AG04449 (cell line): ENCODE measurements around the gene SCARB1.

ENCODE experiments used
- CTCF ChIA-PET: fragments of 350-600 bp; formaldehyde crosslinking; extraction: SDS; loops from one replicate; lab custom pipeline; 2021; ENCODE audit warnings: antibody characterized with exemption; lab: Yijun Ruan, JAX
- POLR2A ChIA-PET: fragments of 400-600, 350-600 bp; formaldehyde crosslinking; extraction: SDS; loops from one replicate; lab custom pipeline; 2020; ENCODE audit warnings: antibody characterized with exemption, inconsistent platforms; lab: Yijun Ruan, JAX
- DNase-seq: peaks from one replicate; pipeline ENCODE4 v3.0.0-alpha.2; 2010; ENCODE audit warnings: low read depth, low spot score
- H3K4me3 ChIP-seq: 2 replicates; pipeline ENCODE4 v1.5.1; 2011; ENCODE audit warnings: low read depth, mild to moderate bottlenecking, control low read depth, low read length
- CTCF ChIP-seq: IDR thresholded peaks from one replicate; pipeline ENCODE4 v1.5.1; 2011; ENCODE audit warnings: mild to moderate bottlenecking, moderate library complexity, low read length, control low read depth, inconsistent platforms; ENCODE audit not compliant: insufficient read depth; ENCODE audit errors: missing control alignments

The SCARB1 gene

GRCh38 chr12:124831590-124831989, 32.1 kb downstream of the SCARB1 start:
- H3K4me3 ChIP-seq: no peak overlapping the region
- ChIA-PET POLR2A (no interaction called here), CTCF (no interaction called here)
- TF ChIP-seq CTCF: no peak
- DNase-seq: no peak

GRCh38 chr12:124830306-124830705, 33.4 kb downstream of the SCARB1 start:
- DNase-seq: no peak
- H3K4me3 ChIP-seq: no peak overlapping the region
- CTCF ChIA-PET: no interaction called here
- TF ChIP-seq CTCF: no peak
- POLR2A ChIA-PET: no interaction called here

GRCh38 chr12:124829708-124830304, 33.9 kb downstream of the SCARB1 start:
- POLR2A ChIA-PET: no interaction called here
- no peak for DNase-seq
- no peak overlapping the region for H3K4me3 ChIP-seq
- CTCF ChIA-PET: no interaction called here
- TF ChIP-seq CTCF: no peak

GRCh38 chr12:124829008-124829707, 34.5 kb downstream of the SCARB1 start:
- ChIA-PET CTCF (no interaction called here), POLR2A (no interaction called here)
- DNase-seq: peak; percentile 65
- TF ChIP-seq CTCF: no peak
- no peak overlapping the region for H3K4me3 ChIP-seq

GRCh38 chr12:124828264-124829007, 35.2 kb downstream of the SCARB1 start:
- POLR2A ChIA-PET: no interaction called here
- CTCF ChIA-PET: interaction anchor here (1.0 kb wide), 1 partner anchor 796 kb away, joined by 3 read pairs; no protein-coding TSS in a partner anchor

More at GRCh38 chr12:124828264-124829007, 35.2 kb downstream of the SCARB1 start:
- no peak overlapping the region for H3K4me3 ChIP-seq
- DNase-seq: no peak
- TF ChIP-seq CTCF: no peak
